Effector memory CD8-positive, alpha-beta T cell (primary cell): ENCODE measurements around the gene TPRX2.
"Not testable (repeated sequence)": the region's sequence is repeated elsewhere in the genome, so short reads cannot be mapped to it uniquely, and the experiment has no call there.

ENCODE experiments used
- ATAC-seq: fragments of 150-1000 bp; cut with Tn5 transposase; replicated peaks from 2 replicates; pipeline ENCODE4 v1.10.0; 2021; ENCODE audit warnings: mild to moderate bottlenecking, moderate library complexity
- DNase-seq, 3 experiments: peaks; one replicate each; pipeline ENCODE4 v3.0.0; 2021
- H3K27ac Mint-ChIP-seq, 2 donors: one replicate each; pipeline ENCODE4 v1.8.0; 2022; ENCODE audit warnings: mild to moderate bottlenecking in 2 of 2, mixed read lengths in 2 of 2, moderate library complexity in 2 of 2
- H3K27me3 Mint-ChIP-seq, 2 donors: one replicate each; pipeline ENCODE4 v1.8.0; 2022; ENCODE audit warnings: mixed read lengths in 2 of 2
- H3K36me3 Mint-ChIP-seq: one replicate; pipeline ENCODE4 v1.8.0; 2022; ENCODE audit warnings: mild to moderate bottlenecking, moderate library complexity, mixed read lengths; ENCODE audit not compliant: insufficient read depth
- H3K4me1 Mint-ChIP-seq, 2 donors: one replicate each; pipeline ENCODE4 v1.8.0; 2022; ENCODE audit warnings: low read depth in 2 of 2, mixed read lengths in 2 of 2
- H3K4me3 Mint-ChIP-seq, 2 donors: one replicate each; pipeline ENCODE4 v1.8.0; 2022; ENCODE audit warnings: mild to moderate bottlenecking in 2 of 2, mixed read lengths in 2 of 2, moderate library complexity in 2 of 2
- H3K9me3 Mint-ChIP-seq, 2 donors: one replicate each; pipeline ENCODE4 v1.8.0; 2022; ENCODE audit warnings: mixed read lengths in 2 of 2

Gene TPRX2

DNA sequence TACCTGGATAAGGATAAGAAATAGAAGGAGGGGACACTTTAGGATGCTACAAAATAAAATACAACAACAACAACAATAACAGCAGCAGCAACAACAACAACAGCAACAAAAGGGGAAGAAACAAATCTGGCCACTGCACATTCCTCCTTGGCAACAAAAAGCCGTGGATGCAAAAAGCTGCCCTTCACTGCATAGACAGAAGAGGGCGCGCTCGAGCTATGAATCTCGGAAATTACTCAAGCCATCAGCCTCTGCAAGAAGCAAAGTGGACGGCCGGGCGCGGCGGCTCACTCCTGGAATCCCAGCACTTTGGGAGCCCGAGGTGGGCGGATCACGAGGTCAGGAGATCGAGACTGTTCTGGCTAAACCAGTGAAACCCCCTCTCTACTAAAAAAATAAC lies 50.3 kb downstream of the TPRX2 start:
- not testable (repeated sequence) for H3K27me3 Mint-ChIP-seq, H3K9me3 Mint-ChIP-seq, H3K4me1 Mint-ChIP-seq, H3K36me3 Mint-ChIP-seq, H3K27ac Mint-ChIP-seq, H3K4me3 Mint-ChIP-seq, ATAC-seq
- peak; percentile 70 to 76 (median 71) for DNase-seq

DNA sequence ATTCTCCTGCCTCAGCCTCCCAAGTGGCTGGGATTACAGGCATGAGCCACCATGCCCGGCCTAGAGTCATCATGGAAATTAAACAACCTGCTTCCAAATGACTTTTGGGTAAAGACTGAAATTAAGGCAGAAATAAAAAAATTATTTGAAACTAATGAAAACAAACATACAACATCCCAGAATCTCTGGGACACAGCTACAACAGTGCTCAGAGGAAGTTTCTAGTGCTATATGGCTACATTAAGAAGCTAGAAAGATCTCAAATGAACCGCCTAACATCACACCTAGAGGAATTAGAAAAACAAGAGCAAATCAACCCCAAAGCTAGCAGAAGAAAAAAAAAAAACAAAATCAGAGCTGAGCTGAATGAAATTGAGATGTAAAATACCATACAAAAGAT lies 51.2 kb downstream of the TPRX2 start:
- not testable (repeated sequence) for H3K27ac Mint-ChIP-seq, H3K4me3 Mint-ChIP-seq, H3K27me3 Mint-ChIP-seq, DNase-seq, H3K9me3 Mint-ChIP-seq, H3K4me1 Mint-ChIP-seq, H3K36me3 Mint-ChIP-seq, ATAC-seq
